ENCODE results near the gene EIF2AK3. TPM values are rescaled to one million over a fixed set of nuclear protein-coding genes. Genes with fewer than 3 reads are reported as not detected.

EIF2AK3 gene
- total and polyA plus RNA-seq, 2 of the 8 experiments (the other 6 are each of a cell fraction or from before 2014, with no cell fraction given) = 5.8 to 22.8 TPM

GRCh38 chr2:88601286-88601685 is 26.0 kb downstream of the EIF2AK3 start:
- Histone ChIP-seq H3K23ac (ENCODE audit: insufficient read length) (no peak overlapping the region), H4K20me1 (replicated peaks in 1 of 2; ENCODE audit: control insufficient read depth in 1 of 2, insufficient read depth in 2 of 2, low read length in 2 of 2) (no peaks in the 10 kb centered on the region), H2BK20ac (ENCODE audit: low read length) (no peak overlapping the region), H3K9me3 (ENCODE audit: insufficient read depth in 2 of 2, low read depth in 1 of 2, low read length in 1 of 2) (no peaks in the 10 kb centered on the region), H2BK120ac (replicated peaks; ENCODE audit: low read depth, low read length) (no peak overlapping the region), H3K36me3 (ENCODE audit: control insufficient read depth in 2 of 4, insufficient read depth in 4 of 4, low read length in 3 of 4) (no peaks in the 10 kb centered on the region), H3K79me2 (ENCODE audit: control insufficient read depth in 1 of 2, insufficient read depth in 2 of 2, low read length in 2 of 2) (peaks cover 0 to 43% of the 10 kb centered on the region in 2 experiments; a peak in 3 of 4 replicates), H4K5ac (ENCODE audit: insufficient read length, low read depth, low read length) (no peak overlapping the region), H3K27me3 (replicated peaks in 1 of 4; ENCODE audit: control insufficient read depth in 3 of 4, extremely low read depth in 1 of 4, insufficient read depth in 3 of 4, low read length in 3 of 4) (no peaks in the 10 kb centered on the region), H3K23me2 (ENCODE audit: low read depth, low read length) (no peaks in the 10 kb centered on the region), H3K9ac (replicated peaks in 1 of 4; ENCODE audit: extremely low read depth in 1 of 4, low read depth in 3 of 4, low read length in 3 of 4) (no peak overlapping the region), H3K27ac (ENCODE audit: low read depth, low read length) (0 out of 2 replicates have a peak overlapping the region, but pooled peaks have one; percentile 42), H3K18ac (ENCODE audit: extremely low read depth, low read length) (no peak overlapping the region), H3K4me1 (replicated peaks in 1 of 4; ENCODE audit: control insufficient read depth in 3 of 4, insufficient read depth in 4 of 4, low read length in 3 of 4) (peaks cover 4 to 13% (median 8%) of the 10 kb centered on the region in 4 experiments; a peak in 6 of 7 replicates), H4K91ac (replicated peaks; ENCODE audit: insufficient read length, low read length) (no peak overlapping the region), H3K56ac (replicated peaks; ENCODE audit: insufficient read length, low read depth, low read length) (no peak overlapping the region), H3K4ac (replicated peaks; ENCODE audit: insufficient read length, low read depth, low read length) (no peak overlapping the region), H2AK5ac (ENCODE audit: low read depth, low read length) (peak overlapping the region; percentile 89), H2AFZ (ENCODE audit: low read length) (no peak overlapping the region), H3K4me3 (ENCODE audit: extremely low read depth in 1 of 4, insufficient read depth in 2 of 4, low read depth in 3 of 4, low read length in 4 of 4) (0 out of 8 replicates have a peak overlapping the region, but pooled peaks of 1 of the 4 experiments have one; percentile 2), H4K8ac (ENCODE audit: extremely low read depth, insufficient read depth, low read length) (no peak overlapping the region), H3K4me2 (ENCODE audit: insufficient read depth in 1 of 2, low read depth in 2 of 2, low read length in 2 of 2) (no peak overlapping the region; a peak in 1 of 4 replicates), H3K79me1 (ENCODE audit: low read depth, low read length) (no peaks in the 10 kb centered on the region; the same call in 1 of the 2 replicates), H2BK15ac (ENCODE audit: low read length) (no peak overlapping the region), H3K14ac (ENCODE audit: insufficient read length) (no peak overlapping the region), H2BK5ac (ENCODE audit: low read depth, low read length) (no peak overlapping the region), H2BK12ac (ENCODE audit: low read depth, low read length) (no peak overlapping the region; the same call in 1 of the 2 replicates)
- WGBS, 2 experiments (ENCODE audit: extremely low coverage in 1 of 2, insufficient coverage in 1 of 2, insufficient read length in 1 of 2, insufficient replicate concordance in 2 of 2, low coverage in 1 of 2, low lambda C conversion rate in 2 of 2, missing lambda C conversion rate in 1 of 2) = 73% methylated on average over 2 of the region's 2 CpGs; no CpG with 5 or more reads in 1 of the 2 experiments
- peak; percentile 58 for FAIRE-seq
- CTCF ChIA-PET (ENCODE audit: partially characterized antibody) = interaction anchor here (1.1 to 1.2 kb wide), 2 partner anchors 68 to 72 kb away, joined by 3 to 5 read pairs; no protein-coding TSS in a partner anchor
- no peak for DNase-seq (ENCODE audit: low read depth in 1 of 2, low spot score in 2 of 2)
- POLR2A ChIA-PET (ENCODE audit: partially characterized antibody) = no interaction called here
- TF ChIP-seq RBBP5 (IDR thresholded peaks at IDR 0.05; ENCODE audit: borderline replicate concordance, low read depth, low read length) (no peak), CREB1 (IDR thresholded peaks at IDR 0.05) (no peak), E2F6 (IDR thresholded peaks at IDR 0.05) (no peak), CTCF (IDR thresholded peaks at IDR 0.05; ENCODE audit: control extremely low read depth in 1 of 3, insufficient read depth in 1 of 3, low read depth in 1 of 3, low read length in 3 of 3) (no peak), HDAC6 (IDR thresholded peaks at IDR 0.05; ENCODE audit: low read depth, low read length) (no peak), CHD1 (IDR thresholded peaks at IDR 0.05; ENCODE audit: low read depth, low read length) (no peak), KDM1A (IDR thresholded peaks at IDR 0.05; ENCODE audit: borderline replicate concordance, low read length) (no peak), BACH1 (IDR thresholded peaks at IDR 0.05; ENCODE audit: low read length) (no peak), POU5F1 (IDR thresholded peaks at IDR 0.05; ENCODE audit: low read depth, low read length) (no peak), BCL11A (IDR thresholded peaks at IDR 0.05; ENCODE audit: low read depth in 2 of 2, low read length in 2 of 2) (no peak), POLR2A (IDR thresholded peaks at IDR 0.05; ENCODE audit: control extremely low read depth in 1 of 2, low read depth in 2 of 2, low read length in 2 of 2) (no peak), JUN (IDR thresholded peaks at IDR 0.05; ENCODE audit: low read depth, low read length) (no peak)

Data from H1 (cell line).